HTR-8/SVneo (cell line): ENCODE measurements around the gene ABCG5.

Experiments
- DNase-seq: peaks from one replicate; pipeline ENCODE4 v3.0.0; 2011; ENCODE audit warnings: low spot score, mixed read lengths; ENCODE audit not compliant: insufficient read length
- FAIRE-seq: peaks from 2 replicates; lab custom pipeline; 2011; peaks lifted over from hg19 to GRCh38; lab: Jason Lieb, UNC

The ABCG5 gene

GRCh38 chr2:43845181-43845580 is 6.5 kb upstream of the ABCG5 start:
- FAIRE-seq: no peak
- no peak for DNase-seq

- FAIRE-seq (no peak), DNase-seq (no peak)
These were observed 4.2 kb upstream of the ABCG5 start for GRCh38 chr2:43842866-43843226.

DNA sequence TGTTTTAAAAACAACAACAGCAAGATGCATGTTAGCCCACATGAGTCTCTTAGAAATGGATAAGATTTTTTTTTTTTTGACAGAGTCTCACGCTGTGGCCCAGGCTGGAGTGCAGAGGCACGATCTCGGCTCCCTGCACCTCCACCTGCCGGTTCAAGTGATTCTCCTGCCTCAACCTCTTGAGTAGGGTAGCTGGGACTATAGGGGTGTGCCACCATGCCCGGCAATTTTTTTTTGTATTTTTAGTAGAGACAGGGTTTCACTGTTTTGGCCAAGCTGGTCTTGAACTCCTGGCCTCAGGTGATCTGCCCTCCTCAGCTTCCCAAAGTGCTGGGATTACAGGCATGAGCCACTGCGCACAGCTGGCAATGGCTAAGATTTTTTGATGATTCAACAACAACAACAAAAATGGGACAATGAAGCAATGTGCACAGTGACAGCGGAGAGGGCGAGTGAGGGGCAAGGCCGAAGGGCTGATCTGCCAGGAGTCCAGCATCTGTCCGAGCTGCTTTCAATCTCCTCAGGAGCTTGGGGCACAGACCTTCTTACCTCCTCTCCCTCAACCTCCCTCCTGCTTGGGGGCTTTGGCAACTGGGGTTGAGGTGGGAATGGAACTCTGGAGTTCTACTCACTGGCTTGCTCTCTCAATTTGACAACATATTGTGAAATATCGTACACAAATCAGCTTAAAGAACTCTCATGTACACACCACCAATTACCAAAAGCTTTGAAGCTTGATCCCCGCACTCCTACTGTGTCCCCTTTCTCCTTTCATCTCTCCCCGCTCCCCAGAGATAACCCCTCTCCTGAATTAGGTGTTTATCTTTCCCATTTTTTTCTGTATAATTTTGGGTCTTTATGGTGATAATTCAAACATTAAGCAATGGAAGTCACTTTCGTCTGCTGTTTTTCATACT is 3.6 kb upstream of the ABCG5 start:
- FAIRE-seq: no peak

DNA sequence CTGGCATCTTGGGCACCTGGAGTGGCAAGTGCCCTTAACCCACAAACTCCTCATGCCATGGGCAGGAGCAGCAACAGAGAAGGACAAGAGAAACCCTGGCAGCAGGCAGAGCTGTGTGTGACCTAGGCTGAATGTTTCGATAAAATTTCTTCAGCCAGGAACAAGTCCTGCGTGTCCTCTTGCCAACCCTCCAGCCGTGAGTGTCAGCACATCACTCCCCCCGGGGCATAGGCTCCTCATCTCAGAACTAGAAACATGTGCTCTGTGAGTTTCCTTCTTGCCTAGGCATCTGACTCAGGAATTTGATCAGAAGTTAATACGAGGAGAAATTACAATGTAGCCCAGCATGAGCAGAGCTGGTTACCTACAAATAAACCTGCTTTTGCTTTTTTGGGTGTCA is 2.3 kb upstream of the ABCG5 start:
- DNase-seq: no peak
- FAIRE-seq: no peak

More for the DNA sequence above, 3.6 kb upstream of the ABCG5 start:
- DNase-seq: no peak

DNA sequence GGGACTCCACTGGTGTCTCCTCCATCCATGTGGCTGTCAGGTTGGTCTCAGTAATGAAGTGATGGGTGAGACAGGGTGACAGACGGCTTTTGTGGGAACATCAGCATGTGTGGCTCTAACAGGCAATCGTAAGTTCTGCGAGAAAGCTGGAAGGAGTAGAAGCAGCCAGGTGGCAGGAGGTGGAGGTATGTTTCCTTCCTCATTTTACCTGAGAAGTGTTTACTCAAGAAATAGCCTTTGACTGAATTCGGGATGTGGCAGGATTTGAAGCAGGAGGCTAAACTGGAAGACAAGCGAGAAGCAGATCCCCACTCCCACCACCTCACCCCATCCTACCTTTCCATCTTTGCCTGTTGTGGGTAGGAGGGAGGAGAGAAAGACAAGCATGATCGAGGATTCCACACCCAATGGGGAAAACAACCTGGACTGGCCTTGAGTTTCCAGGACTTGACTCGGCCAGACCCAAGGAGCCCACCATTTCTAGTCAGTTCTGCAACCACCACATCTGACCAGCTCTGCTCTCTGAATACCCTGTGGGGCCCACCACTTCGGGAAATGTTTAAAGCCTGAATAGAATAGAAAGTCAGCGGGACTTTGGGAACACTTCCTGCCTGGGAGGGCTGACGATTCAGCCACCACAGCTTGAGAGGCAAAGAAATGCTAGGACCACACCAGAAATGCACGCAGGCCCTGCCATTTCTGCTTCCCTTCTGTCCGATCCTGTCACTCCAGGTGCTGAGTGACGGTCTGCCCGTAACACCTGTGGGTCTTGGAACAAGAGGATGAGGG is 1.3 kb upstream of the ABCG5 start:
- FAIRE-seq (no peak), DNase-seq (no peak)

DNA sequence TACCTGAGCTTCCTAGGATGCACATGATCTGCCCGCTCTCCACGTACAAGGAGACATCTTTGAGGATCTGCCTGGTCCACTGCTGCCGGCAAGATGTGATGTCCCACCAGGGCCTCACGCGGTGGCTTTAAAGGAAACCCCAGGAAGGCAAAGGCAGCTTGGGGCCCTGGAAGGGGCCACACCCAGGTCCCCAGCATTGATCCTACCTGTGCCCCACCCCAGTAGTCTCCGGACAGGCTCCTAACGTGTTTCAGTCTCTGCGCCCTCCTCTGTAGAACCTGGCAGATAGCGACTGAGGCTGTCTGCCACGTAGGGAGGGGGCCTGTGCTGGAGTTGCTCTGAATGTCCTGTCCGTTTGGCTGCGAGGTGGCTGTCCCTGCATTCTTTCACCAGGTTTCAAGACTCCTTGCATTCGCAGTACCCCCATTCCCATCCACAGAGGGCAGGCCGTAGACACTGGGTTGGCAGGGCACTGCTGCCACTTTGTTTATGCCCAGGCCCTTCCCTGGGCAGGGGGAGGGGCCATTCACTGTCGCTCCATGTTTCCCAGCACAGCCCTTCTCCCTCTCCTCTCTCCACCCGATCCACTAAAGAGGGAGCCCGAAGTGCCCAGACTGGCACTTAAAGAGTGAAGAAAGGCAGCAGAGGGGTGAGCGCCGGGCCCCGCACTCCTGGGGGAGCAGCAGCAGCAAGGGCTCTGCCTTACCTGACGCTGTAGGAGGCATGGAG is 644 bp downstream of the ABCG5 start:
- no peak for FAIRE-seq

GRCh38 chr2:43837033-43837432 is 1.6 kb downstream of the ABCG5 start:
- FAIRE-seq: no peak
- DNase-seq: no peak

More for the DNA sequence above, 644 bp downstream of the ABCG5 start:
- DNase-seq: no peak

GRCh38 chr2:43832457-43832856 is 6.2 kb downstream of the ABCG5 start:
- no peak for DNase-seq
- no peak for FAIRE-seq

DNA sequence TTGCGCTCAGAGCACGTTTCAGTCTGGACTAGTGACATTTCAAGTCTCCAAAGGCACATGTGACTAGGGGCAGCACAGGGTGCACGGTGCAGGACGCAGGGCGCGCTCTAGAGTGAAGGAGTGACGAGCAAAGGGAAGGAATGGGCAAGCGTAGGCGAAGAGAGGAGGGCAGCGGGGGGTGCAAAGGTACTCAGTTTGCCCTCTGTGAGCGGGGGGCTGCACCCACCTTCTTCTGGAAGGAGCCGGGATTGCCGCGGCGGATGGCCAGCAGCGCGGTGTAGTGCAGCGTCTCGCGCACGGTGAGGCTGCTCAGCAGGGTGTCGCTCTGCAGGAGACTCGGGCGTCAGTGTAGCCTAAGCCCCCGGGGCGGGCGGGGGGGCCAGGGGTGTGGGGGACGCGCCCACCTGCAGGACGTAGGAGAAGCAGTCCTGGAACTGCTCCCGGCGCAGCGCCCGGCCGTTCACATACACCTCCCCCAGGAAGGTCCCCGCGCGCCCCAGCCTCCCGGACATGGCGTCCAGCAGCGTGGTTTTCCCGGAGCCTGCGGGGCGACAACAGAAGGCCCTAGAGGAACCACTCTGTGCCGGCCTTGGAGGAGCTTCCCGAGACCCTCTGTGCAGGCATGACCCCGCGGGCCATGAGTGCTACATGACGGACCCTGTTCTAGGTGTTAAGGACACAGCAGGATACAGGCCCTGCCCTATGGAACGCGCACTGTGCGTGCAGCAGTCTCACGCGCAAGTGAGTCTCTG is 6.9 kb downstream of the ABCG5 start:
- no peak for FAIRE-seq
- no peak for DNase-seq

GRCh38 chr2:43826305-43827250 is 12.1 kb downstream of the ABCG5 start:
- peak; percentile 20 for FAIRE-seq
- no peak for DNase-seq

DNA sequence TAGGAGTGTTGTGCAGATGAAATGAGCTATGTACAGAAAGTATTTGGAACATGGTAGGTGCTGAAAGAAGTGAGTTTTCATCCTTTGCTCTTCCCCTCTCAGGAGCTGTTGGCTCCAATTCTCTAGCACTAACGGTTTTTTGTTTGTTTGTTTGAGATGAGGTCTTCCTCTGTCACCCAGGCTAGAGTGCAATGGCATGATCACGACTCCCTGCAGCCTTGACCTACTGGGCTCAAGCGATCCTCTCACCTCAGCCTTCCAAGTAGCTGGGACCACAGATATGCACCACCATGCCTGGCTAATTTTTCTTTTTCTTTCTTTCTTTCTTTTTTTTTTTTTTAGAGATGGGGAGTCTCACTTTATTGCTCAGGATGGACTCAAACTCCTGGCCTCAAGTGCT is 12.8 kb downstream of the ABCG5 start:
- DNase-seq (no peak), FAIRE-seq (no peak)

DNA sequence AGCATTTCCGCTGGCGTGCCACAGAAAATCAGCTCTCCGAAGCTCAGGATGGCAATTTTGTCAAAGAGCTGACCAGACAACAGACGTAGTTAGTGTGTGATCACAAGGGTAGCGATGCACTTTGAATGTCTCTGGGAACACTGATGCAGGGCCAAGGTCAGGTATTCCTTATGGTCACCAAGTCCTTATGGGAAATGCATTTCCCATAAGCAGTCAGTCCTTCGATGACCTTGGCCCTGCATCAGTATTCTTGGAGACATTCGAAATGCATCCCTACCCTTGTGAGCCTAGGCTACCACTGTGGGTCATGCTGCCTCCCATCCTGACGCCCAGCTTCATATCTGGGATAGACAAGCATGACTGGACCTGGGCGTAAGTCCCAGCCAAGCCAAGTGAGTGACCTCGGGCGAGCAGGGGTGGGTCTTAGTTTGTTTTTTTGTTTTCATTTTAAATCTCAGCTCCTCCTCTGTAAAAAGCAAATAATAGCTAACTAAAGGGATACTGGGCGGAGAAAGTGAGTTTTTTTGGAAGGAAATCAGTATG is 13.6 kb downstream of the ABCG5 start:
- no peak for DNase-seq
- peak; percentile 26 for FAIRE-seq

GRCh38 chr2:43824512-43824911 is 14.1 kb downstream of the ABCG5 start:
- FAIRE-seq: no peak

GRCh38 chr2:43823751-43824150 is 14.9 kb downstream of the ABCG5 start:
- FAIRE-seq (no peak), DNase-seq (no peak)

More at GRCh38 chr2:43824512-43824911, 14.1 kb downstream of the ABCG5 start:
- no peak for DNase-seq

DNA sequence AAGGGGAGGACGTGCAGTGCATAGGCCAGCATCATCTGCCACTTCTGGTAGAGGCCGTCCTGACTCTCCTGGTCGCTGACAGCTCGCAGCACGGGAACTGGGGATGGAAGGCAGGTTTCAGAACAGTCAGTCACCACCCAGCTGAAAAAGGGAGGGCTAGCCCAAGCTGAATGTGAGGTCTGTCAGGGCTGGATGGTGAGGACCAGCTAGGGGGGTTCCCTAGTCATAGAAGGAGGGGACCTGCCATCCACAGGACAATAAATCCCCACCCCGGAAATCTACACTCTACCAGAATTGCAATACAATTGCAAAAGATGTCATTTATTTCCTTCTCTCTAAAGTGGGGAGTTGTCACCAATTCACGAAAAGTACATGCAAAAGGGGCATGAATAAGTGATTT is 15.8 kb downstream of the ABCG5 start:
- FAIRE-seq (no peak), DNase-seq (no peak)

- no peak for FAIRE-seq
- no peak for DNase-seq
These were observed 19.0 kb downstream of the ABCG5 start for GRCh38 chr2:43819491-43820163.

DNA sequence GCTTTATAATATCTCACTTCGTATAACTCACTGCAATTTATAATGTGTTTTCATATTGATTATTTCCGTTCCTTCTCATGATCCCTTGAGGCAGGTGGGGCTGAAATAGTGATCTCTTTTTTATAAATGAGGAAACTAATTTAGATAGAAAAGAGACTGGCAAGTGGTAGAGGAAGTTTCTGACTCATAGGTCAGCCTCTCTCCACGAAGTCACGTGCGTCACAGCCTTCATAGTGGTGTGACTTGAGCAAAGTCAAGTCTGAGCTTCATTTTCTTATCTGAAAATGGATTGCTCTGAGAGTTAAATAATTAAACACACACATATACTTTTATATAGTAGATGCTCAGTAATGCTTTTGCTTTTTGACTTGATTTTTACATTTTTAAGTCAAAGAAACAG is 19.9 kb downstream of the ABCG5 start:
- FAIRE-seq (no peak), DNase-seq (no peak)

- no peak for DNase-seq
- no peak for FAIRE-seq
These were observed 23.9 kb downstream of the ABCG5 start for GRCh38 chr2:43814711-43815110.
